WTC11 (cell line): ENCODE results near the gene MYO16.

Experiments
- CTCF ChIP-seq: fragments of 200-600 bp; IDR thresholded peaks from 2 replicates; pipeline ENCODE4 v1.8.0; 2022; ENCODE audit warnings: antibody characterized with exemption
- ELF4 ChIP-seq: sonication (generic); formaldehyde crosslinking; IDR thresholded peaks from 2 replicates; pipeline ENCODE4 v1.8.1; 2022; ENCODE audit warnings: low read depth, mild to moderate bottlenecking, moderate library complexity, missing genetic modification reagents
- ETV6 ChIP-seq: sonication (generic); formaldehyde crosslinking; IDR thresholded peaks from 2 replicates; pipeline ENCODE4 v1.8.1; 2022; ENCODE audit warnings: mild to moderate bottlenecking, missing genetic modification reagents
- HMGA2 ChIP-seq: fragments of 250-450 bp; sonication (Bioruptor Pico); IDR thresholded peaks from 2 replicates; pipeline ENCODE4 v1.4.0; 2021; ENCODE audit warnings: mild to moderate bottlenecking, moderate library complexity
- IRF2 ChIP-seq: sonication (generic); formaldehyde crosslinking; IDR thresholded peaks from 2 replicates; pipeline ENCODE4 v1.8.0; 2022; ENCODE audit warnings: low read depth, missing genetic modification reagents, borderline replicate concordance
- NFE2L1 ChIP-seq: sonication (generic); formaldehyde crosslinking; IDR thresholded peaks from 2 replicates; pipeline ENCODE4 v1.8.1; 2023; ENCODE audit warnings: missing genetic modification reagents
- NFYB ChIP-seq: sonication (generic); formaldehyde crosslinking; conservative IDR thresholded peaks from 2 replicates; pipeline ENCODE4 v1.8.0; 2022; ENCODE audit warnings: low read depth, missing genetic modification reagents
- NR3C1 ChIP-seq: sonication (generic); formaldehyde crosslinking; conservative IDR thresholded peaks from 2 replicates; pipeline ENCODE4 v1.8.1; 2023; ENCODE audit warnings: low read depth, mild to moderate bottlenecking, missing genetic modification reagents
- ZNF138 ChIP-seq: sonication (generic); formaldehyde crosslinking; conservative IDR thresholded peaks from 2 replicates; pipeline ENCODE4 v1.8.1; 2022; ENCODE audit warnings: mild to moderate bottlenecking, moderate library complexity, missing genetic modification reagents
- ZNF671 ChIP-seq: fragments of 250-450 bp; sonication (Bioruptor Pico); IDR thresholded peaks from 2 replicates; pipeline ENCODE4 v1.8.0; 2021; ENCODE audit warnings: mild to moderate bottlenecking
- TF ChIP-seq, protein P1 (sequence below): sonication (generic); formaldehyde crosslinking; IDR thresholded peaks from 2 replicates; pipeline ENCODE4 v1.8.1; 2022; ENCODE audit warnings: mild to moderate bottlenecking, moderate library complexity, missing genetic modification reagents
- TF ChIP-seq, protein P2 (sequence below): sonication (generic); formaldehyde crosslinking; IDR thresholded peaks from 2 replicates; pipeline ENCODE4 v1.8.1; 2022; ENCODE audit warnings: missing genetic modification reagents, borderline replicate concordance

DNA sequence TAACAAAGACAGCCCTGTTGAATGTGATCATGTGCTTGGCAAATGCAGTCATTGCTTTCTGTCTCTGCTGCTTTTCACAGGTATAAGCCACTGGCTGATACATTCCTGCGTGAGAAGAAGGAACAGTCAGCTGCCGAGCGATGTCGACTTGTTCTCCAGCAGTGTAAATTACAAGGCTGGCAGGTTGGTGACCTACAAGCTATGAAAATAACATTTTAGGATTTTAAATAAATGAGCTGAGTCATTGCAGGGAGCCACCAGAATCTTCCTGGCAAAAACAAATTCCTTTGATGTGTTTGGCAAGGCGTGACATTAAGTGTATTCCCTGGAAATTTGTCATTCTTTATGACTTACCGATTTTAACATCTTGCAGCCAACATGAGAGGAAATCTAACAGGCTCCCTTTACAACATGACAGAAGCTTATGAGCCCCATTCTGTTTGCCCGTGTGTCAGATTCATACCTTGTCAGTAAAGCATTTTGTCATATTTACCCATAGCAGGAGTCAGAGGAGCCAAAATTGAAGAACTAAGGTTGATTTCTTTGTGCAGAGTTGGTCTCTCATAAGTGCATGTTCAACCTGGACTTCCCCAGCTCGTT is 471.4 kb downstream of the MYO16 start:
- TF ChIP-seq ELF4 (CRISPR knock-in tag) (no peak), NR3C1 (no peak), NFYB (no peak), CTCF (no peak), ZNF671 (CRISPR knock-in tag) (no peak), IRF2 (CRISPR knock-in tag) (no peak), HMGA2 (CRISPR knock-in tag) (no peak), NFE2L1 (CRISPR knock-in tag) (no peak), ZNF138 (CRISPR knock-in tag) (no peak), ETV6 (CRISPR knock-in tag) (no peak)
- TF ChIP-seq, protein P1, sequence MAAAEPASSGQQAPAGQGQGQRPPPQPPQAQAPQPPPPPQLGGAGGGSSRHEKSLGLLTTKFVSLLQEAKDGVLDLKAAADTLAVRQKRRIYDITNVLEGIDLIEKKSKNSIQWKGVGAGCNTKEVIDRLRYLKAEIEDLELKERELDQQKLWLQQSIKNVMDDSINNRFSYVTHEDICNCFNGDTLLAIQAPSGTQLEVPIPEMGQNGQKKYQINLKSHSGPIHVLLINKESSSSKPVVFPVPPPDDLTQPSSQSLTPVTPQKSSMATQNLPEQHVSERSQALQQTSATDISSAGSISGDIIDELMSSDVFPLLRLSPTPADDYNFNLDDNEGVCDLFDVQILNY (CRISPR knock-in tag), result no peak
- TF ChIP-seq, protein P2, sequence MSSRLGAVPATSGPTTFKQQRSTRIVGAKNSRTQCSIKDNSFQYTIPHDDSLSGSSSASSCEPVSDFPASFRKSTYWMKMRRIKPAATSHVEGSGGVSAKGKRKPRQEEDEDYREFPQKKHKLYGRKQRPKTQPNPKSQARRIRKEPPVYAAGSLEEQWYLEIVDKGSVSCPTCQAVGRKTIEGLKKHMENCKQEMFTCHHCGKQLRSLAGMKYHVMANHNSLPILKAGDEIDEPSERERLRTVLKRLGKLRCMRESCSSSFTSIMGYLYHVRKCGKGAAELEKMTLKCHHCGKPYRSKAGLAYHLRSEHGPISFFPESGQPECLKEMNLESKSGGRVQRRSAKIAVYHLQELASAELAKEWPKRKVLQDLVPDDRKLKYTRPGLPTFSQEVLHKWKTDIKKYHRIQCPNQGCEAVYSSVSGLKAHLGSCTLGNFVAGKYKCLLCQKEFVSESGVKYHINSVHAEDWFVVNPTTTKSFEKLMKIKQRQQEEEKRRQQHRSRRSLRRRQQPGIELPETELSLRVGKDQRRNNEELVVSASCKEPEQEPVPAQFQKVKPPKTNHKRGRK (CRISPR knock-in tag), result no peak
